K562 (cell line): Measurements from ENCODE around the gene ZBTB38.

Experiments
- BRF1 ChIP-seq: IDR thresholded peaks from 3 replicates; pipeline ENCODE4 v1.6.1; 2011; ENCODE audit warnings: borderline replicate concordance, mild to moderate bottlenecking; ENCODE audit not compliant: insufficient read length; ENCODE audit errors: extremely low read depth
- BRF2 ChIP-seq: IDR thresholded peaks from 3 replicates; pipeline ENCODE4 v1.6.1; 2011; ENCODE audit warnings: borderline replicate concordance, mild to moderate bottlenecking; ENCODE audit not compliant: insufficient read length, insufficient read depth
- CTCF ChIP-seq, 3 experiments: IDR thresholded peaks in 2 of 3; conservative IDR thresholded peaks in 1 of 3; 2 replicates each; pipeline ENCODE4 v1.5.1; 2011 to 2012; ENCODE audit warnings: low read length in 3 of 3, mild to moderate bottlenecking in 3 of 3, control low read depth in 2 of 3, improper control_type of control experiment in 1 of 3, inconsistent platforms in 1 of 3, low read depth in 1 of 3, mixed read lengths in 1 of 3, moderate library complexity in 1 of 3; ENCODE audit not compliant: insufficient read depth in 2 of 3
- EHMT2 ChIP-seq: fragments of 450-650 bp; IDR thresholded peaks from 2 replicates; pipeline ENCODE4 v1.6.1; 2018; ENCODE audit warnings: antibody characterized with exemption
- ETS2 ChIP-seq: IDR thresholded peaks from 2 replicates; pipeline ENCODE4 v1.6.1; 2016; ENCODE audit warnings: borderline replicate concordance, missing genetic modification characterization, mild to moderate bottlenecking, moderate library complexity, missing compliant biosample characterization; ENCODE audit not compliant: poor library complexity, severe bottlenecking
- NFE2 ChIP-seq: IDR thresholded peaks from 2 replicates; pipeline ENCODE4 v1.6.1; 2014; ENCODE audit warnings: antibody characterized with exemption, low read depth
- POU5F1 ChIP-seq: fragments of 150-350 bp; IDR thresholded peaks from 2 replicates; pipeline ENCODE4 v1.6.1; 2014; ENCODE audit warnings: borderline replicate concordance, low read length, low read depth, mild to moderate bottlenecking; ENCODE audit not compliant: partially characterized antibody
- RFX5 ChIP-seq: IDR thresholded peaks from 2 replicates; pipeline ENCODE4 v1.6.1; 2011; ENCODE audit warnings: low read depth, mild to moderate bottlenecking, improper control_type of control experiment, low read length
- USF2 ChIP-seq: sonication (generic); formaldehyde crosslinking; IDR thresholded peaks from 2 replicates; pipeline ENCODE4 v1.5.0; 2020; ENCODE audit warnings: missing genetic modification reagents
- ZNF512 ChIP-seq: IDR thresholded peaks from 2 replicates; pipeline ENCODE4 v1.6.1; 2016; ENCODE audit warnings: missing genetic modification characterization, missing compliant biosample characterization
- ZNF699 ChIP-seq: fragments of 250-450 bp; sonication (Bioruptor Pico); IDR thresholded peaks from 2 replicates; pipeline ENCODE4 v1.8.0; 2021; ENCODE audit warnings: mild to moderate bottlenecking, moderate library complexity; ENCODE audit not compliant: insufficient replicate concordance

GRCh38 chr3:141401573-141402475 lies 33.5 kb downstream of the ZBTB38 start:
- TF ChIP-seq ETS2 (tag) (no peak), NFE2 (no peak), BRF2 (no peak), POU5F1 (no peak), USF2 (CRISPR knock-in tag) (no peak), CTCF (IDR thresholded peaks at IDR 0.05 in 2 of 3, conservative IDR thresholded peaks at IDR 0.05 in 1 of 3; ENCODE audit: insufficient read depth in 2 of 3, low read depth in 1 of 3, low read length in 3 of 3) (no peak), BRF1 (no peak), ZNF512 (tag) (no peak), RFX5 (no peak), ZNF699 (CRISPR knock-in tag) (no peak), EHMT2 (no peak)
